Gastroesophageal sphincter (tissue), 4 donors: ENCODE results near the gene CSN2. TPM values are rescaled to one million over a fixed set of nuclear protein-coding genes. Genes with fewer than 3 reads are reported as not detected.
A peak's percentile ranks its signal among the peaks of the same experiment; 100 is the strongest.

Source experiments
- ATAC-seq: fragments of 150-250 bp; one replicate; pipeline ENCODE4 v1.9.1; 2016; ENCODE audit warnings: mild to moderate bottlenecking, moderate library complexity
- H3K27ac ChIP-seq, 4 donors: fragments of 200-600 bp; sonication (generic) in 3 of 4; 1 replicate in 3 of 4; 2 replicates in 1 of 4; pipeline ENCODE4 v1.5.1; 2016 to 2019
- H3K27me3 ChIP-seq: fragments of 200-600 bp; sonication (generic); one replicate; pipeline ENCODE4 v1.5.1; 2019
- H3K36me3 ChIP-seq, 2 donors: fragments of 200-600 bp; sonication (generic); one replicate each; pipeline ENCODE4 v1.5.1; 2019; ENCODE audit warnings: control low read depth in 1 of 2
- H3K4me1 ChIP-seq, 3 donors: fragments of 200-600 bp; sonication (generic); 1 replicate in 2 of 3; 2 replicates in 1 of 3; pipeline ENCODE4 v1.5.1; 2016 to 2019; ENCODE audit warnings: control low read depth in 2 of 3
- H3K4me3 ChIP-seq, 2 donors: fragments of 200-600 bp; sonication (generic); one replicate each; pipeline ENCODE4 v1.5.1; 2019; ENCODE audit warnings: mild to moderate bottlenecking in 1 of 2, moderate library complexity in 1 of 2
- H3K9me3 ChIP-seq, 3 donors: fragments of 200-600 bp; sonication (generic); one replicate each; pipeline ENCODE4 v1.5.1; 2017 to 2019; ENCODE audit warnings: control low read depth in 2 of 3
- EP300 ChIP-seq: sonication (generic); formaldehyde crosslinking; IDR thresholded peaks from one replicate; pipeline ENCODE4 v1.6.1; 2017; ENCODE audit warnings: antibody characterized with exemption, mild to moderate bottlenecking
- POLR2A ChIP-seq, 2 donors: fragments of 450-650 bp; IDR thresholded peaks; one replicate each; pipeline ENCODE4 v1.6.1; 2017; ENCODE audit warnings: antibody characterized with exemption in 2 of 2, mild to moderate bottlenecking in 2 of 2, moderate library complexity in 1 of 2
- POLR2AphosphoS5 ChIP-seq: sonication (generic); formaldehyde crosslinking; IDR thresholded peaks from one replicate; pipeline ENCODE4 v1.6.1; 2017; ENCODE audit warnings: antibody characterized with exemption
- WGBS, 2 donors: methylation state at CpG; one replicate each; pipeline ENCODE4 v1.1.5; 2018; ENCODE audit warnings: low coverage in 1 of 2; 5-methylcytosine and 5-hydroxymethylcytosine counted together
- total RNA-seq, 4 donors: library from RNA; depleted of rRNA; stranded (reverse); fragments of >200 nt; gene quantifications; one replicate each; pipeline ENCODE4 v1.1.0, GENCODE V29; 2016
- TF ChIP-seq, protein P1 (sequence below), 4 experiments: fragments of 200-600 bp in 2 of 4; fragments of 450-650 bp in 2 of 4; sonication (generic) in 1 of 4; IDR thresholded peaks; one replicate each; pipeline ENCODE4 v1.5.1; 2017 to 2019; ENCODE audit warnings: antibody characterized with exemption in 4 of 4, mild to moderate bottlenecking in 2 of 4, moderate library complexity in 2 of 4

Gene CSN2
- total RNA-seq, 4 donors from 2014 or later: not detected

- TF ChIP-seq EP300 (no peak), POLR2AphosphoS5 (no peak), POLR2A (IDR thresholded peaks at IDR 0.05) (no peak)
- TF ChIP-seq, protein P1, sequence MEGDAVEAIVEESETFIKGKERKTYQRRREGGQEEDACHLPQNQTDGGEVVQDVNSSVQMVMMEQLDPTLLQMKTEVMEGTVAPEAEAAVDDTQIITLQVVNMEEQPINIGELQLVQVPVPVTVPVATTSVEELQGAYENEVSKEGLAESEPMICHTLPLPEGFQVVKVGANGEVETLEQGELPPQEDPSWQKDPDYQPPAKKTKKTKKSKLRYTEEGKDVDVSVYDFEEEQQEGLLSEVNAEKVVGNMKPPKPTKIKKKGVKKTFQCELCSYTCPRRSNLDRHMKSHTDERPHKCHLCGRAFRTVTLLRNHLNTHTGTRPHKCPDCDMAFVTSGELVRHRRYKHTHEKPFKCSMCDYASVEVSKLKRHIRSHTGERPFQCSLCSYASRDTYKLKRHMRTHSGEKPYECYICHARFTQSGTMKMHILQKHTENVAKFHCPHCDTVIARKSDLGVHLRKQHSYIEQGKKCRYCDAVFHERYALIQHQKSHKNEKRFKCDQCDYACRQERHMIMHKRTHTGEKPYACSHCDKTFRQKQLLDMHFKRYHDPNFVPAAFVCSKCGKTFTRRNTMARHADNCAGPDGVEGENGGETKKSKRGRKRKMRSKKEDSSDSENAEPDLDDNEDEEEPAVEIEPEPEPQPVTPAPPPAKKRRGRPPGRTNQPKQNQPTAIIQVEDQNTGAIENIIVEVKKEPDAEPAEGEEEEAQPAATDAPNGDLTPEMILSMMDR (IDR thresholded peaks at IDR 0.05): no peak
- Histone ChIP-seq H3K27me3 (no peaks in the 10 kb centered on the region), H3K4me3 (no peak within 1 kb of the TSS), H3K27ac (no peak within 1 kb of the TSS), H3K36me3 (no peaks in the 10 kb centered on the region), H3K9me3 (no peaks in the 10 kb centered on the region), H3K4me1 (no peaks in the 10 kb centered on the region)
- no peak for ATAC-seq
- 62 to 68% methylated on average over 2 to 3 of the region's 3 CpGs for WGBS, 2 donors
These were observed 30.0 kb upstream of the CSN2 start, which contains the start of gene STATH for GRCh38 chr4:69995526-69996016. TSS of gene STATH (plus strand) at chr4:69995966. CDS start at chr4:69998438, 2,472 bp downstream.

- 91 to 92% methylated on average over 4 to 5 of the region's 5 CpGs for WGBS, 2 donors
- H3K4me3 ChIP-seq: no peak overlapping the region
- ATAC-seq: no peak
- H3K27ac ChIP-seq: no peak overlapping the region
- no peaks in the 10 kb centered on the region for H3K36me3 ChIP-seq
- no peak for TF ChIP-seq POLR2AphosphoS5
- TF ChIP-seq, protein P1 (IDR thresholded peaks at IDR 0.05): no peak
- H3K9me3 ChIP-seq: no peaks in the 10 kb centered on the region
- no peaks in the 10 kb centered on the region for H3K4me1 ChIP-seq
- H3K27me3 ChIP-seq: no peaks in the 10 kb centered on the region
These were observed 29.3 kb upstream of the CSN2 start for GRCh38 chr4:69994782-69995181.

DNA sequence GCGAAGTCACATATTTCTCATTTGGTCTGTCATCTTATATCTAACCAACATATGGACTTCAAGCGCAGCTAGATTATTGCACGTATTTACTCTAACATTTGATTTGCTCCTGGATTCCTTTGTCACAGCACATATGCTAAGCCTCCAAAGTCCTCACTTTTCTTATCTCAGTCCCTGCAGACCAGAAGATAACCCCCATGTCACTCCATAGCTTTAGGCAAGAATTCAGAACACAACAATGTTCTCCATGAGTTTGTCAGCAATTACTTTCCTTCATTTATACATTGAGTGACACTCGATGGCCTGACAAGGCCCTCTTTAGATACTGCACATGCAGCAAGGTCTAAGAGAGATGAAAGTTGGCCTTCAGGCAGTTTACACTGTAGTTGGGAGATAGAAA lies 25.5 kb upstream of the CSN2 start:
- Histone ChIP-seq H3K4me1 (no peaks in the 10 kb centered on the region), H3K9me3 (no peaks in the 10 kb centered on the region), H3K27me3 (no peaks in the 10 kb centered on the region), H3K4me3 (no peak overlapping the region), H3K36me3 (no peaks in the 10 kb centered on the region), H3K27ac (no peak overlapping the region)
- TF ChIP-seq POLR2AphosphoS5 (no peak), POLR2A (IDR thresholded peaks at IDR 0.05) (no peak), EP300 (no peak)
- TF ChIP-seq, protein P1 (IDR thresholded peaks at IDR 0.05): no peak
- ATAC-seq: no peak
- 59 to 66% methylated on average over 4 of the region's 4 CpGs for WGBS, 2 donors

- TF ChIP-seq POLR2AphosphoS5: no peak
- TF ChIP-seq, protein P1 (IDR thresholded peaks at IDR 0.05): no peak
- no peak for TF ChIP-seq POLR2A (IDR thresholded peaks at IDR 0.05)
- TF ChIP-seq EP300: no peak
- WGBS, 2 donors: 82 to 88% methylated on average over 1 of the region's 1 CpG
These were observed 21.1 kb upstream of the CSN2 start for GRCh38 chr4:69986663-69987062.

DNA sequence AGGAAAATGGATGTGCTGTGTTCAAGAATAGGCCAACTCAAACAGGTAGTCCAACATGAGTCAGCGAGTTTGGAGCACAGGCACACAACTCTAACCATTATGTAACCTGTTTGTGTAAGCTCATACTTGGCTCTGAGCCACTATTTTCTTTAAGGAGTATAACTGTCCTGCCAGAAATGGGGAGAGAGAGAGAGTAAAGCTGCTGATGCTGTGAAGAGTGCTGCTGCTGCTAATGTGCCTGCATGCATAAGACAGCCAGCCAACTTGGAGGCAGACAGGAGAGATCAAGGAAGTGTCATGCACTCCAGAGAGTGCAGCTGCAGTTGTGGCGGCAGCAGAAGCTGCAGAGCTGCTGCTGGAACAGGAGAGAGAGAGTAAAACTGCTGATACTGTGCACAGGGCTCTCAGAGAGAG lies 18.5 kb upstream of the CSN2 start:
- no peaks in the 10 kb centered on the region for H3K27me3 ChIP-seq
- H3K4me1 ChIP-seq: peaks cover 0 to 11% (median 0%) of the 10 kb centered on the region in 3 donors
- no peak overlapping the region for H3K27ac ChIP-seq
- no peak overlapping the region for H3K4me3 ChIP-seq
- H3K9me3 ChIP-seq: no peaks in the 10 kb centered on the region
- no peaks in the 10 kb centered on the region for H3K36me3 ChIP-seq
- no peak for TF ChIP-seq POLR2A (IDR thresholded peaks at IDR 0.05)
- TF ChIP-seq, protein P1 (IDR thresholded peaks at IDR 0.05): no peak
- TF ChIP-seq EP300: no peak
- no peak for TF ChIP-seq POLR2AphosphoS5
- peak; percentile 46 for ATAC-seq
- 13 to 15% methylated on average over 2 of the region's 2 CpGs for WGBS, 2 donors

More at GRCh38 chr4:69986663-69987062, 21.1 kb upstream of the CSN2 start:
- Histone ChIP-seq H3K9me3 (no peaks in the 10 kb centered on the region), H3K27me3 (no peaks in the 10 kb centered on the region), H3K4me1 (peaks cover 0 to 11% (median 0%) of the 10 kb centered on the region in 3 donors), H3K4me3 (no peak overlapping the region), H3K36me3 (no peaks in the 10 kb centered on the region), H3K27ac (no peak overlapping the region)
- no peak for ATAC-seq
